HEK293 (cell line): Measurements from ENCODE around the gene SBSN.

Experiments used
- CTCF ChIP-seq: fragments of 450-650 bp; formaldehyde crosslinking; IDR thresholded peaks from 2 replicates; pipeline ENCODE4 v1.5.1; 2016; ENCODE audit warnings: missing biosample characterization, missing genetic modification characterization
- KLF16 ChIP-seq: fragments of 450-650 bp; formaldehyde crosslinking; IDR thresholded peaks from 2 replicates; pipeline ENCODE4 v1.5.1; 2017; ENCODE audit warnings: missing biosample characterization, missing genetic modification characterization
- ZNF239 ChIP-seq: fragments of 450-650 bp; formaldehyde crosslinking; IDR thresholded peaks from 2 replicates; pipeline ENCODE4 v1.5.1; 2016; ENCODE audit warnings: missing biosample characterization, missing genetic modification characterization
- ZNF629 ChIP-seq: fragments of 450-650 bp; formaldehyde crosslinking; IDR thresholded peaks from 2 replicates; pipeline ENCODE4 v1.5.1; 2017; ENCODE audit warnings: missing biosample characterization, missing genetic modification characterization

- TF ChIP-seq ZNF239: no peak
- TF ChIP-seq KLF16 (tag by site-specific recombination): no peak
- no peak for TF ChIP-seq ZNF629
- TF ChIP-seq CTCF: no peak
Measured at GRCh38 chr19:35524181-35524837, 3.8 kb downstream of the SBSN start.
